NCI-H226 (cell line): ENCODE results near the gene SUN2.

Source experiments
- DNase-seq: peaks from one replicate; pipeline ENCODE4 v3.0.0-alpha.2; 2015

Gene SUN2

DNA sequence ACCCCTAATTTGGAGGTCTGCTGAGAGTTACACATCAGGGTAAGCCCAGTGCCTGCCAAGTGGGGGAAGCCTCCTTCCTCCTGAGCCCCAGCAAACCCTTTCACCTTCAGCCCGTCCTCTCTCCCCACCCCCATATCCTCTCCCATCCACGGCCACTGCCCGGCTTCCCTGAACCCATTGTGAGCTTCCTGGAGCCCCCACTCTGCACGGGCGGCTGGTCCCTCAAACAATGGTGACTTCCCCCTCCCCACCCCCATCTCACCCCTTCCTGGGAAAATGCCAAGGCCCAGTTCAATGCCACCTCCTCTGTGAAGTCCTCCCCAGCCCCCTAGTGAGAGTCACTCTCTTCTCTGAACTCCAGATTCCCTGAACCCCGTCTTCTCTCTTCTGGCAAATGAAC is 20.3 kb upstream of the SUN2 start:
- no peak for DNase-seq

- DNase-seq, result no peak
Measured at GRCh38 chr22:38775656-38776055, 19.9 kb upstream of the SUN2 start.

- DNase-seq, result no peak
Measured at GRCh38 chr22:38774496-38775166, 18.8 kb upstream of the SUN2 start.

DNA sequence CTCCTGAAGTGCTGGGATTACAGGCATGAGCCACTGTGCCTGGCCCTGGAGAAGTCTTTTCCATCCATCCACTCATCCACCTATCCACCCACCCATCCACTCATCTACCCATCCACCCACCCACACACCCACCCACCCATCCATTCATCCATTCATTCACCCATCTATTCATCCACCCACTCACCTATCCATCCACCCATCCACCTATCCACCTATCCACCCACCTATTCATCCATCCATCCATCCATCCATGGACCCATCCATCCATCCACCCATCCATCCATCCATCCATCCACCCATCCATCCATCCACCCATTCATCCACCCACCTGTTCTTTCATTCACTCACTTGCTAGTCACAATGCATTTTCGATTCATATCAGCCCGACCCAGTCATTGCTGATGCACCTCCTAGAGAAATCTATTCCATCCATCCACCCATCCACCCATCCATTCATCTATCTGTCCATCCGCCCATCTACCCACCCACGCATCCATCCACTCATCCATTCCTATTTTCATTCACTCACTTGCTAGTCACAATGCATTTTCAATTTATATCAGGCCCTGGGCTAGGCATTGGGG is 17.7 kb upstream of the SUN2 start:
- DNase-seq, result no peak

- no peak for DNase-seq
Measured at GRCh38 chr22:38772623-38772873, 16.8 kb upstream of the SUN2 start.

- DNase-seq, result no peak
Measured at GRCh38 chr22:38770257-38770949, 14.6 kb upstream of the SUN2 start.

DNA sequence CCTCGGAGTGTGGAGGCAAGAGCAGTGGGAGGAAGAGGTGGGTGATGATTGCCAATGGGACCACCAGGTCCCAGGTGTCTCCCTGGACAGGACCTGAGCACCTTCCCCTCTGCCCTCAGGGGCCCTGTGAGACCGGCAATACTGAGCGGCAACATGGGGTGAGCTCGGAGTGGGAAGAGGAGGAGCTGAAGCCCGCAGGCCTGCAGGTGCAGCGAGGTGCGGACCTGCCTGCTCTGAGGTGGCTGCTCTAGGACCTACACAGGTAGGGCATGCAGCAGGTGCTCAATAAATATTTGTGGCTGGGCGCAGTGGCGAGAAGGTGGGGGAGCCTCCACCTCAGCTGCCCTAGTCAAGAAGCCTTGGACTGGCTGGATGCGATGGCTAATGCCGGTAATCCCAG is 12.2 kb upstream of the SUN2 start:
- no peak for DNase-seq

DNA sequence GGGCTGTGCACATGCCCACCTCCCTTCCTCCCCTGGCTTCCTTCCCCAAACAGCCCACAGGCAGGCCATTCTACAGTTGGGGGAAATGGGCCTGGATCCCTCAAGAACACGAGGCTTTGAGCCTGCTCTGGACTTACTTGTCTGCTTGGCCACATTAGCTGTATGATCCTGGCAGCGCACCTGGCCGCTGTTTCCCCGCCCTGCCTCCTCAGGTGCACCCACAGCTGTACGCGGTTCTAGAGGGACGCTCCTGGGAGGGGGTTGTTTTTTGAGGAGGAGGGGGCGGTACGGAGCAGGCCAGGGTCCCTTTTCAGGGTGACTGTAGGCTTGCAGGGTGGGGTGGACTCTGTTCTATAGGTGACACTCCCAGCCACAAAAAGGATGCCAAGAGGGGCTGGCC is 11.5 kb upstream of the SUN2 start:
- no peak for DNase-seq

GRCh38 chr22:38766076-38766777 is 10.4 kb upstream of the SUN2 start:
- peak; percentile 16 for DNase-seq

- DNase-seq, result no peak
Measured at GRCh38 chr22:38762551-38762983, 6.8 kb upstream of the SUN2 start.

DNA sequence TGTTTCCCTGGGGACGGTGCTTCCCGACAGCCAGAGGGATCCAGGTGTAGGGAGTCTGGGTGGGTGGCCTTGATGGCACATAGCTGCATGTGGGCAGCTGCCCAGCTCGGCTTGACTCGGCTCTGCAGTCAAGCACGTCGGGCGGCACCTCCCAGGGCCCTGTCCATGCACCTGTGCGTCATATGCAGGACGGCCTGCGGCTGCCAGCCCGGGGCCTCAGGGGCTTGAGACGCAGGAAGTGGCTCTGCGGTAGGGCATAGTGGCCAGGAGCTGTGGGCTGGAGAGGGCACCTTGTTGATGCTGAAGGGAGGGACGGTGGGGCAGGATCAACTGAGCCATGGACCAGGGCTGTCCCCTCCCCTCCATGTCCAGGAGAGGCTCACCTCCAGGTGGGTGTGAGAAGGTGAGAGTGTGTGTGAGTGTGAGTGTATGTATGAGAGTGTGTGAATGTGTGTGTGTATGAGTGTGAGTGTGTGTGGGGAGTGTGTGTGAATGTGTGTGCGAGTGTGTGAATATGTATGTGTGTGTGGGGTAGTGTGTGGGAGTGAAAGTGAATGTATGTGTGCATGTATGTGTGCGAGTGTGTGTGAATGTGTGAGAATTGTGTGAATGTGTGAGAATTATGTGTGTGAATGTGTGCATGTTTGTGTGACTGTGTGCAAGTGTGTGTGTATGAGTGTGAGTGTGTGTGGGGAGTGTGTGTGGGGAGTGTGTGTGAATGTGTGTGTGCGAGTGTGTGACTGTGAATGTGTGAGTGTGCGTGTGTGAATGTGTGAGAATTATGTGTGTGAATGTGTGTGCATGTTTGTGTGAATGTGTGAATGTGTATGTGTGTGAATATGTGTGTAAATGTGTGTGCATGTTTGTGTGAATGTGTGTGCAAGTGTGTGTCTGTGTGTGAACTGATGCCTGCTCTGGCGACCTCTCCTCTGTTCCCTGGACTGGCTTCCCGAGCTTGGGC is 5.7 kb upstream of the SUN2 start:
- no peak for DNase-seq

GRCh38 chr22:38760477-38761201 is 4.8 kb upstream of the SUN2 start:
- no peak for DNase-seq

- DNase-seq, result no peak
Measured at GRCh38 chr22:38759005-38759404, 3.2 kb upstream of the SUN2 start.

GRCh38 chr22:38758276-38758945 is 2.6 kb upstream of the SUN2 start:
- no peak for DNase-seq

GRCh38 chr22:38757464-38757757 is 1.6 kb upstream of the SUN2 start:
- DNase-seq, result no peak

DNA sequence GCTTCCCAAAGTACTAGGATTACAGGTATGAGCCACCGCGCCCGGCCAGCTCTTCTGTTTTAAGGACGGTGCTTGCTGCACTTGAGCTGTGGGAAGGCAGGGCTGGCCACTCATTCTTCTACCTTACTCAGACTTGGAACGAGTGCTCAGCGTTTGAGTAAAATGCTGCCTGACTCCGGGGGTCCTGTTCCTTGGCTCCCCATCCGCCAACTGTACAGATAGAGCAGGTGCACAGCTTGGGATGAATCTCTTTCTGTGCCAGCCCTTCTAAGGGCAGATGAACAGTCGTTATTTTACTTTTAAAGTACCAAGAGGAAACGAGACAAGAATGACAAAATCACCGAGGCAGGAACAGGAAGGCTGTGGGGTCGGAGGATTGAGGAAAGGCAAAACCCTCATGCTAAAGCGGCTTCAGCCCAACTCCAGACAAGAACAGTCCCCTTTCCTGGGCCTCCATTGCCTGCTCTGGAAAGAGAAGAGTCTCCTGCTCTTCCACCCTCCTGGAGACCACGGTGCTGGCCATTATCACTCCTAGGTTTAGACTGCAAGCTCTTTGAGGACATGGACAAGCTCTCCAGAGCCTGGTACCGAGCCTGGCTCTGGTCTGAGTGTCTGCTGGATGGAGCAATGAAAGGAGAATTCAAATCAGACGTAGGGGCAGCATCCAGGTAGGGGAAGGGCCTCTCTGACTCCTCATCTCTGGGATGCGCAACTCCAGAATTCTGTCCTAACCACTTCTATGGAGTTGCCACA is 1.1 kb upstream of the SUN2 start:
- no peak for DNase-seq

GRCh38 chr22:38755155-38755910 is 465 bp downstream of the SUN2 start:
- peak; percentile 65 for DNase-seq

DNA sequence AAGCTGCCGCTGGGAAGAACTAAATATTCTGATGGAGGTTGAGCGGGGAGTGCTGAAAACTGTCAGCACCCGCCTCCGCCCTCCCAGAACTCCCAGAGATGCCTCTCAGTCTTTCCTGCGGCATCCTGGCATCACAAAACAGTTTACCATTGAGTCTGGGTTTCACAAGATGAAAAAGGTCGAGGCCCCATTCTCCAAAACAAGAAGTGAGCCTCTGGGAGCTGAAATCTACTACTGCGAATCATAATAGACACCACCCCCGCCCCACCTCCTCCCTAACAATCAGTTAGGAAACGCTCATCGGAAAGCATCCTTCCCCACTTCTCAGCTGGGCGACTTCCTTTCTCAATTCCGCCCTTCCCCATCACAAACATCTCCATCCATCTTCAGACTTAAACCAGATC is 1.0 kb downstream of the SUN2 start:
- DNase-seq, result no peak

- DNase-seq, result no peak
Measured at GRCh38 chr22:38753948-38754750, 1.6 kb downstream of the SUN2 start.
